Pancreas (tissue), 10 donors: ENCODE data around the gene SUV39H1. TPM values are rescaled to one million over a fixed set of nuclear protein-coding genes. Genes with fewer than 3 reads are reported as not detected.
A peak's percentile ranks its signal among the peaks of the same experiment; 100 is the strongest.

Source experiments
- ATAC-seq, 4 donors: fragments of 200-7000 bp; cut with Tn5 transposase; one replicate each; pipeline versions ENCODE4 v1.8.0 to v1.9.1; 2020; ENCODE audit warnings: mild to moderate bottlenecking in 4 of 4, moderate library complexity in 4 of 4
- DNase-seq, 6 donors: peaks; one replicate each; pipeline ENCODE4 v3.0.0-alpha.2; 2020
- FAIRE-seq: peaks from 2 replicates; lab custom pipeline; 2012; peaks lifted over from hg19 to GRCh38; lab: Jason Lieb, UNC
- H3K27ac ChIP-seq, 4 donors: fragments of 200-600 bp; sonication (generic); 1 replicate in 3 of 4; 2 replicates in 1 of 4; pipeline versions ENCODE4 v1.5.0 to v1.8.0; 2020
- H3K27me3 ChIP-seq, 4 donors: fragments of 200-600 bp; one replicate each; pipeline ENCODE4 v1.8.0; 2021
- H3K36me3 ChIP-seq, 3 donors: fragments of 200-600 bp; sonication (generic) in 1 of 3; one replicate each; pipeline versions ENCODE4 v1.5.0 to v1.8.0; 2020 to 2021
- H3K4me1 ChIP-seq, 3 donors: fragments of 200-600 bp; one replicate each; pipeline ENCODE4 v1.8.0; 2021
- H3K4me3 ChIP-seq, 4 donors: fragments of 200-600 bp; sonication (generic) in 2 of 4; one replicate each; pipeline versions ENCODE4 v1.5.0 to v1.8.0; 2020 to 2021
- H3K9me3 ChIP-seq, 4 donors: fragments of 200-600 bp; one replicate each; pipeline ENCODE4 v1.8.0; 2021
- CTCF ChIP-seq, 4 donors: fragments of 200-600 bp; sonication (generic) in 3 of 4; IDR thresholded peaks; one replicate each; pipeline versions ENCODE4 v1.5.0 to v1.8.0; 2021; ENCODE audit warnings: antibody characterized with exemption in 4 of 4
- WGBS, 2 donors: extraction: QIAGEN DNeasy Blood & Tissue Kit; methylation state at CpG; one replicate each; pipeline ENCODE4 v1.1.7; 2013; 5-methylcytosine and 5-hydroxymethylcytosine counted together
- intact Hi-C, 3 donors: fragments of 100-400 bp; cut with DNase I; formaldehyde crosslinking; loops; one replicate each; pipeline versions ENCODE4 v1.11.1 to v1.14.2; 2022
- polyA plus RNA-seq, 2 donors: library from polyadenylated mRNA; stranded (reverse); fragments of 200-250 nt; gene quantifications; one replicate each; pipeline ENCODE4 v1.2.3, GENCODE V29; 2013
- total RNA-seq, 6 donors: library from RNA; stranded (reverse); fragmentation: NEBNext Ultra II Directional in 4 of 6; extraction: Animal tissue kit (Norgen Biotek cat#: 25700) in 4 of 6; gene quantifications; one replicate each; pipeline versions ENCODE4 v1.2.1 to v1.2.4, GENCODE V29; 2021 to 2023
- donor health status: healthy with polysubstance abuse.
- donor health status: DM: no; HTN: no; CAD: no; lungs with moderate emphysema.
- donor health status: DM: no; HTN: no; CAD: no.
- donor health status: control.
- donor health status: control.
- donor health status: Bipolar disorder and iron deficiency.
- donor health status: DM: yes; HTN: yes; CAD: no.
- donor health status: DM: no; HTN: no; CAD: no.
- donor health status: DM: no; HTN: no; CAD: no.
- donor health status: DM: yes; HTN: yes; CAD: no.

Gene SUV39H1
- total and polyA plus RNA-seq, 8 donors, result 0.88 to 2.8 (median 1.9) TPM

GRCh38 chrX:48695925-48696300 lies 621 bp upstream of the SUV39H1 start:
- no peaks in the 10 kb centered on the region for H3K36me3 ChIP-seq
- ATAC-seq (peak; percentile 3 to 25 (median 8)), FAIRE-seq (no peak), DNase-seq (no peak)
- H3K27ac ChIP-seq, result peak overlapping the region; percentile 23 to 85 (median 77)
- no peaks in the 10 kb centered on the region for H3K4me1 ChIP-seq
- peaks cover 0 to 8% (median 0%) of the 10 kb centered on the region in 4 donors for H3K27me3 ChIP-seq
- intact Hi-C loops, result no loop called here
- TF ChIP-seq CTCF (IDR thresholded peaks at IDR 0.05), result no peak
- H3K9me3 ChIP-seq, result no peaks in the 10 kb centered on the region
- peak overlapping the region; percentile 24 to 57 (median 39) for H3K4me3 ChIP-seq
- WGBS, 2 donors, result 2 to 32% methylated on average over 8 of the region's 8 CpGs

GRCh38 chrX:48696909-48697727 lies 584 bp downstream of the SUV39H1 start:
- DNase-seq, result peak in 1 of 6 donors; percentile 21
- FAIRE-seq, result no peak

GRCh38 chrX:48698306-48698705 lies 1.8 kb downstream of the SUV39H1 start:
- DNase-seq (no peak), FAIRE-seq (no peak), ATAC-seq (no peak)
- Histone ChIP-seq H3K4me1 (no peaks in the 10 kb centered on the region), H3K9me3 (no peaks in the 10 kb centered on the region), H3K27me3 (no peaks in the 10 kb centered on the region), H3K36me3 (no peaks in the 10 kb centered on the region), H3K27ac (no peak overlapping the region), H3K4me3 (no peak overlapping the region)
- 67 to 88% methylated on average over 5 of the region's 5 CpGs for WGBS, 2 donors
- intact Hi-C loops, result no loop called here
- TF ChIP-seq CTCF (IDR thresholded peaks at IDR 0.05), result no peak

More at GRCh38 chrX:48696909-48697727, 584 bp downstream of the SUV39H1 start:
- Histone ChIP-seq H3K27ac (peak overlapping the region in 2 of 4 donors; percentile 23 to 74), H3K27me3 (peaks cover 0 to 5% (median 0%) of the 10 kb centered on the region in 4 donors), H3K4me3 (peak overlapping the region; percentile 26 to 57 (median 52)), H3K9me3 (no peaks in the 10 kb centered on the region), H3K36me3 (no peaks in the 10 kb centered on the region), H3K4me1 (no peaks in the 10 kb centered on the region)
- WGBS, 2 donors, result 1 to 44% methylated on average over 55 to 56 of the region's 56 CpGs
- intact Hi-C loops, result no loop called here
- ATAC-seq, result peak in 1 of 4 donors; percentile 5
- no peak for TF ChIP-seq CTCF (IDR thresholded peaks at IDR 0.05)

GRCh38 chrX:48700246-48700645 lies 3.7 kb downstream of the SUV39H1 start:
- 94 to 95% methylated on average over 23 of the region's 23 CpGs for WGBS, 2 donors
- Histone ChIP-seq H3K4me3 (no peak overlapping the region), H3K9me3 (no peaks in the 10 kb centered on the region), H3K27ac (no peak overlapping the region), H3K4me1 (no peaks in the 10 kb centered on the region), H3K36me3 (no peaks in the 10 kb centered on the region), H3K27me3 (no peaks in the 10 kb centered on the region)
- ATAC-seq (no peak), FAIRE-seq (no peak), DNase-seq (peak in 1 of 6 donors; percentile 73)
- intact Hi-C loops, result no loop called here
- no peak for TF ChIP-seq CTCF (IDR thresholded peaks at IDR 0.05)
